GM20431 (cell line): ENCODE data around the gene CCDC144A.
"Not testable (repeated sequence)": the region's sequence is repeated elsewhere in the genome, so short reads cannot be mapped to it uniquely, and the experiment has no call there.

Experiments
- in situ Hi-C: fragments of 300-500 bp; cut with MseI, MboI; formaldehyde crosslinking; loops from one replicate; pipeline ENCODE4 v1.15.0; 2020; ENCODE audit warnings: low sequenced_read_pairs; ENCODE audit not compliant: unreplicated experiment

CCDC144A gene

DNA sequence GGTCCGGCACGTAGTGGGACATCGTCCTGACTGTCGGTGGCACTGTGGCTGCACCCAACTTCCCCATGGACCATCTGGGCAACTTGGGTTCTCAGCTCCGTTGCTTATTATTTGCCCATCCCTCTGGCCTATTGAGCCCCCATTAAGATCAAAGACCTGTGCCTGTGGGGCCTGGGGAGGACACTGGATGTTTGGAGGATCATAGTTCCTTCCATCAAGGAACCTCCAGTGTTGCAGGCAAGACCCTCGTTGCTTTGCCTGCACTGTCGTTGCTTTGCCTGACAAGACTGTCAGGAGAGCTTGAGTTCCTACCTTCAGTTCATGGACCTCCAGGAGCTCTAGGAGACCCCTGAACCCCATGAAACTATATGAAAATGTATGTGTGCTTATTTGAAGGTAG, 127.2 kb downstream of the CCDC144A start:
- in situ Hi-C loops: no loop called here

DNA sequence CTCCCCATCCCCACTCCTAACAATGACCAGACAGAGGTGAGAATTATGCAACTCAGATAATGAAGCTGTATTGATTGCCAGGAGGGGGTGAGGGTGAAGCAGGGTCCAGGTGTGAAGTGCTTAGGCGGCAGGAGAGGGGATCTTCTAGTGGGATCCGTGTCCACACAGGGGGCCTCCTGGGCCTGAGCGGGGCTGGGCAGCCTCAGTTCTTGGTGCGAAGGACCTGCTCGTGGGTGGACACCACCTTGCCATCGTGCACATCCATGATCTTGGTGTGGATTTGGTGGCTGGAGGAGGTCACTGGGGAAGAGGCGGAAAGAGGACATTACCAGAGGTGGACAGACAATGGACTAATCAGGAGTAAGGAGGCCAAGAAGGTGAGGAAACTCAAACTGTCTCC, 127.9 kb downstream of the CCDC144A start:
- in situ Hi-C loops: not testable (repeated sequence)

DNA sequence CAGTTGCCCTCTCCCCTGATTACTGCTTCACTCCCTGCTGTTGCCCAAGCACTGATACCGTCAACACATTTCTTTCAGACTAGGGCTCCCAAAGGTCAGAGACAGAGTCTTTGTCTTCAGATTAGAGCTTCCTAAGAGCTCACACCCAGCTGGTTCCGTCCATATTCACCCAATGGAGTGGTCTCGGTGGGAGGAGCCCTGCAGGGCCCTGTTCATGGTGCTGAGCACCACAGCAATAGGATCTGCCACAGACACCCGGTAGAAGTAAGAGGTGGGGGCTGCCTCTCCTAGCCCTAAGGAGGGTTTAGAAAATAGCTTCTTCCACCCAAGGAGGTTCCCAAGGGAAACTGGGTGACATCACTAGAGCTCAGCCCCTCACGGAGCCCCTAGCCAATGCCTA, 128.3 kb downstream of the CCDC144A start:
- in situ Hi-C loops: no loop called here

DNA sequence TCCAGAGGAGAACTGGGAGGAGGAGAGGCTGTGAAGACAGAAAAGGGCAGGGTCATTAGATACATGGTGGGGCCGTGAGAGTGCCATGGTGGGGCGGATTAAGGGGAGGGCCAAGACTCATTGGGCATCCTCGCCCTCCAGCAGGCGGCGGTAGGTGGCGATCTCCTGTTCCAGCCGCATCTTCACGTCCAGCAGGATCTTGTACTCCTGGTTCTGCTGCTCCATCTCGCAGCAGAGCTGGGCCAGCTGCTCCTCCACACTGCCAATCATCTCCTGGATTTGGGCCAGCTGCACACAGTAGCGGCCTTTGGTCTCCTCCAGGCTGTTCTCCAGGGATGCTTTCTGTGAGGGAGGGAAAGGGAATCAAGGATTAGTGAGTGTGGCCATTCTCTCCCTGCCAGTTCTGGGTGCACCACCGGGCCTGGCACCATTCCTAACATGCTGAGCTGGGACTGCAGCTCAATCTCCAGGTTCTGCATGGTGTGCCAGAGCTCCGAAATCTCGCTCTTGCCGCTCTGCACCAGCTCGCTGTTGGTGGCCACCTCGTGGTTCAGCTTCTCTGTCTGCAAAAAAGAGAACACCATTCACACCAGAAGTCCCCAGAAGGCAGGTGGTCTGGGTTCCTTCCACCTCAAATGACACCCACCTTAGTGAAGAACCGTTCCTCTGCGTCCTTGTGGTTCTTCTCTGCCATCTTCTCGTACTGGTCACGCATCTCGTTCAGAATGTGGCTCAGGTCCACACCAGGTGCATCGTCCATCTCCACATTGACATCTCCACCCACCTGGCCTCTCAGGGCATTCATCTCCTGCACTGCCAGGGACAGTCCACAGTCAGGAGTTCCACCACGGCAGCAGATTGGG, 129.0 kb downstream of the CCDC144A start:
- in situ Hi-C loops: no loop called here

DNA sequence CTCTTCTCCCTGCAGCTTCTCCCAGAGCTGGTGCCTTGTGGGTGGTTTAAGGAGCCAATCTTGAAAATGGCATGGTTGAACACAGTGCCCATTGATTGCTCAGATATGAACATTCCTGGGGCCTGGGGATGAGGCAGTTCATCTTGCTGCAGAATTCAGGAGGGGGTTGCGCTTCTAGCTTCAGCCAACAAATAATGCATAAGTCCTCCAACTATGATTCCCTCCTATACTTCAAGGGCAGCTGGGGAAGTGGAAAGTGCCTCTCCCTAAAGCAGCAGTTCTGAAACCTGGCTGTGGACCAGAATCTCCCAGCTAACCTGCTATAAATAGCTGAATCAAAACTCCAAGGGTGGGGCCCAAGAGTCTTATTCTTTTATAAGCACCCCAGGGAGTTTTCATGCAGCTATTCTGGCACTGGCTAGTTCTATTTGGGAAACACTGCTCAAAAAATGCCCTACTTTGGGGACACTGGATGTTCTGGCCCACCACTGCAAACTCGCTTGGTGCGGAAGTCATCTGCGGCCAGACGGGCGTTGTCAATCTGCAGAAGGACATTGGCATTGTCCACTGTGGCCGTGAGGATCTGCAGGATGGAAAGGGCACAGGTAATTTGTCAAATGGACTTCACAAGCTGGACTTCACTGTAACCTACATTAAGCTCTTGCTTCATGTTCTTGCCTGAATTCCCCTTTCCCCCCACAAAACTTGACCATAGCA, 130.3 kb downstream of the CCDC144A start:
- in situ Hi-C loops: no loop called here

DNA sequence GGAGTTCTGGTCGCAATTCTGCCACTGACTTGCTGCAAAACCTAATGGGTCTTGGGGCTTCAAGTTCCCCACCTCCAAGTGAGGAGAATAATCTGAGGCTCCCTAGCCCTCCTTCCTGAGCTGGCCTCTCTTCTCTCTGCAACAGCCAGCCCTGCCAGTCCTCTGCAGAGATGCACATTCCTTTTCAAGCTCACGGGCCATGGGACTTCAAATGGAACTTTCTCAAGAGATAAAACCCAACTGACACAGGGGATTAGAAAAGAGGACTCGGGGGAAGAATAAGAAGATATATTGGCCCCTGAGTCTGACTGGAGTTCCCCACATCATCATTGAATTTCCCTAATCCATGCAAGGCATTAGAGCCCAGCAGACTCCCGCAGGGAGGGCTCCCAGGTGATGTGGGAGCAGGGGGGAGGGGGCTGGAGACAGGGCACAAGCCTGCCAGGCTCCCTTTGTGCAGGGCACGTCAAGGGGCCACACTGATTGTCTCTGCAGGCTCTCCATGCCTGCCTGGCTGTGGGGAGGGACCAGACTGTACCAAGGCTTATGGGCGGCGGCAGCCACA, 131.0 kb downstream of the CCDC144A start:
- in situ Hi-C loops: no loop called here

DNA sequence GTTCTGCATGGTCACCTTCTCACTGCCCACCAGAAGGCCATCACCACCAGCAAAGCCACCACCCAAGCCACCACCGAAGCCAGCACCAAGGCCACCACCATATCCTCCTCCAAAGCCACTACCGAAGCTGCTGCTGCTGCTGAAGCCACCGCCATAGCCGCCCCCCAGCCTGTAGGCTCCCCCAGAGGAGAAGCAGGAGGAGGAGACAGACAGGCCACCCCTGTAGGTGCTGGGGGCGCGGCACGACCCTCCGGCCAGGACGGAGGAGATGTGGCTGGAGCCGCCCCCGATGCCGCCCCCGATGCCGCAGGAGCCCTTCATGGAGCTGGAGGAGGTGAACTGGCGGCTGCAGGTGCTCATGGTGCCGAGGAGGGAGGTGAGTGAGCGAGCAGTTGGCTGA, 132.1 kb downstream of the CCDC144A start:
- in situ Hi-C loops: not testable (repeated sequence)

DNA sequence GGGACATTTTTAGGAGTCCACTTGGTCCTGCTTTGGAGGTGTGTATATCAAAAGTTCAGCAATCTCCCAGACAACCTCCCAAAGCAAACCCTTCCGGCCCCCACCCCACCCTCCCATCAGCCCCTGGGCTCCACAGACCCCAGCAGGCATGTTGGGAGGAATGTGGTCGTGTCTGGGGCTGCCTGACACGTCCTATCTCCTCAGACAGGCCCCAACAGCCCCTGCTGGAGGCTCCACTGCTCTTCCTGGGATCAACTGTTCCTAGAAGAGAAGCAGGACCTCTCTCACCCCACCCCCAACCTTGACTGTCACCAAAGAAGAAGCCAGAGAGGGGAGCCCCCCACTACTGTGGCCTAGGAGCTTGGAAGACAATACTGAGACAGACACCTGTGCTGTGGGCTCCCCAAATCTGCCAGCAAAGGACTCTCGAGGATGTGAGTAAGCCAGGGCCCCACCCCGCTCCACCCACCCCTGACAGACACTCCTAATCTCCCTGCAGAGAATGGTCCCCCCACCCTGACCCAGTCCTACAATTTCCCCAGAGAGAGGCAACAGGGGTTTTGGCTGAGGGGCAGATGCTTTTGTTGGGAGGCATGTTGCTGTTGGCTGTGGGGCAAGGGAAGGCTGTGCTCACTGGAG, 133.8 kb downstream of the CCDC144A start:
- in situ Hi-C loops: not testable (repeated sequence)
